Measurements from ENCODE around the gene ZNF557. TPM values are rescaled to one million over a fixed set of nuclear protein-coding genes. Genes with fewer than 3 reads are reported as not detected.

Gene ZNF557
- polyA plus RNA-seq, 3 donors, result 1.1 to 1.8 (median 1.8) TPM

DNA sequence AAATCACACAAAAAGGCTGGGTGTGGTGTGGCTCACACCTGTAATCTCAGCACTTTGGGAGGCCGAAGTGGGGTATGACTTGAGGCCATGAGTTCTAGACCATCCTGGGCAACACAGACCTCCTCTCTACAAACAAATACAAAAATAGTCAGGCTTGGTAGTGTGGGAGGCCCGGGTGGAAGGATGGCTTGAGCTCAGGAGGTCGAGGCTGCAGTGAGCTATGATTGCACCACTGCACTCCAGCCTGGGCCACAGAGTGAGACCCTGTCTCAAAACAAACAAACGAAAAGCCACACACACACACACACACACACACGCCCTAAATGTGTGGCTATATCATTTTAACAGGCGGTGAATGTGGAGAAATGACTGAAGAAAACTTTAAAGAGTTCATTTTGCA is 904 bp upstream of the ZNF557 start:
- 79 to 83% (median 82%) methylated on average over 6 of the region's 6 CpGs for WGBS, 3 donors
- H3K27ac ChIP-seq (ENCODE audit: low read depth, low read length), result no peak overlapping the region

DNA sequence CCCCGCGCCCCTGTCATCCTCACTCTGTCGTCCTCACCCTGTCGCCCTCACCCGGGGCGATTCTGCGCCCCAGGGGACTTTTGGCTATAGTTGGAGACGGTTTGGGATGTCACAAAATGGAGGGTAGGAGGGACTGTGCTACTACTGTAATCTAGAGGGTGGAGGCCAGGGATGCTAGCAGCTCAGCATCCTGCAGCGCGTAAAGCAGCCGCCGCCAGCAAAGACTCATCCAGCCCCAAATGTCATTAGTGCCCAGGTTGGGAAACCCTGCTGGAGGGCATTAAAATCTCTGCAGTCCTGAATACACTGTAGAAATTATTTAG is 362 bp downstream of the ZNF557 start:
- 0 to 1% (median 1%) methylated on average over 12 of the region's 12 CpGs for WGBS, 3 donors
- peak overlapping the region; percentile 41 for H3K27ac ChIP-seq (ENCODE audit: low read depth, low read length)

DNA sequence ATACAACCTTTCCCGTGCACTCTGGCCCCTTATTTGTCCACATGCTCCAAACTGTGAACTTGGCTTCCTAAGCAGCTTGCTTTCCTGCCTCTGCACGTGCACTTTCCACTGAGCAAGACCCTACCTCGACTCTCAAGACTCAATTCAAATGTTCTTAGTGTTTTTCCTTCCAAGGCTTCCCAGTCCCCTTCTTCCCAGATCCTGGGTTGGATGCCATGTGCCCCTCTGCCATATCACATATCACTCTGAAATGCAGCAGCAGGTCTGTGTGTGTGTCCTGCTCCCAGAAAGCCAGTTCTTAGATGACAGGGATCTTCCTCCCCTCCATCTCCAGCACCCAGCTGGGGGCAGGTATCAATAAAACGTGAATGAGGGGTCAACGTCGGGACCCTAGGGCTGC is 3.0 kb downstream of the ZNF557 start:
- no peak overlapping the region for H3K27ac ChIP-seq (ENCODE audit: low read depth, low read length)
- 96% methylated on average over 6 of the region's 6 CpGs for WGBS, 3 donors

DNA sequence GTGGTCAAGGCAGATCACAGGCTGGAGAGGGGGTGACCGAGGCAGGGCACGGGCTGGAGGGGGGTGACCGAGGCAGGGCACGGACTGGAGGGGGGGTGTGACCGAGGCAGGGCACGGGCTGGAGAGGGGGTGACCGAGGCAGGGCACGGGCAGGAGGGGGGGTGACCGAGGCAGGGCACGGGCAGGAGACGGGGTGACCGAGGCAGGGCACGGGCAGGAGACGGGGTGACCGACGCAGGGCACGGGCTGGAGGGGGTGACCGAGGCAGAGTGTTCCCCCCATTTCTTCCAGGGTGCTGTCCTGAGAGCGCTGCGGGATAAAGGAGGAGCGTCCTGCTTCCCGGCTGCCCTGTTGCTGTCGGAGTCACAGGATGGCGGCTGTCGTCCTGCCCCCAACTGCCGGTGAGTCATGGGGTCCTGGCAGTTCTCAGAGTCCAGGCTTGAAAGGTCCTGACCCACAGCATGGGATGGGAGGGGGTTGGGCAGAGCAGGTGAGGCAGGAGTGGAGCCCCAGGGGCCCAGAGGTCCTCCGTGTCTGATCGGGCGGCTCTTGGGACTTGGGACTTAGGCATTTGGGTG is 5.3 kb downstream of the ZNF557 start:
- WGBS, 3 donors, result 97 to 100% (median 99%) methylated on average over 16 to 29 of the region's 29 CpGs
- H3K27ac ChIP-seq (ENCODE audit: low read depth, low read length), result no peak overlapping the region

DNA sequence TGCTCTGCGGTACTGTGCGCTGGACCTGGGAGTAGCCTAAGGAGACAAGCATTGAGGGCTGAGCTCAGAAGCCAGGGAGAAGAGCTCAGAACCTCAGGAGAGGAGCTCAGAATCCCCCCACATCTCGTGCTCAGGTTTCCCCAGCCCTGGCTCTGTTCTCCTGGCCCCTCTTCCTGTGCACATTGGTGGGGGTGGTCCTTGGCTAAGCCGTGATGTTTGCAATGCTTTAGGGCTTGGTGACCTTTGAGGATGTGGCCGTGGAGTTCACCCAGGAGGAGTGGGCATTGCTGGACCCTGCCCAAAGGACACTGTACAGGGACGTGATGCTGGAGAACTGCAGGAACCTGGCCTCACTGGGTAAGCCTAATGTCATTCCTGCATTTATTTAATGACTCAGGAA is 6.6 kb downstream of the ZNF557 start:
- 97 to 99% (median 98%) methylated on average over 6 of the region's 6 CpGs for WGBS, 3 donors
- no peak overlapping the region for H3K27ac ChIP-seq (ENCODE audit: low read depth, low read length)

DNA sequence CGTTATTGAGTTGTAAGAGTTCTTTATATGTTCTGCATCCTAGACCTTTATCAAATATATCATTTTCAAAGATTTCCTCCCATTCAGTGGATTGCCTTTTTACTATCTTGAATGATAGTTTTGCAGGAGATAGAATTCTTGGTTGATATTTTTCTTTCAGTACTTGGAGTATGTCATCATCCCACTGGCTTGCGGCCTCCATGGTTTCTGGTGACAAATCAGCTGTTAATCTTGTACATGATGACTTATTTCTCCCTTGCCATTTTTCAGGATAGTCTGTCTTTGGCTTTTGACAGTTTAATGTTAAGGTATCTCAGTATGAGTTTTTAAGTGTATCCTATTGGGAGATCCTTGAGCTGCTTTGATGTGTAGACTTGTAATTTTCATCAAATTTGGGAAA is 8.5 kb downstream of the ZNF557 start:
- WGBS, 3 donors, result 99% methylated on average over 2 of the region's 2 CpGs
- H3K27ac ChIP-seq (ENCODE audit: low read depth, low read length), result no peak overlapping the region

DNA sequence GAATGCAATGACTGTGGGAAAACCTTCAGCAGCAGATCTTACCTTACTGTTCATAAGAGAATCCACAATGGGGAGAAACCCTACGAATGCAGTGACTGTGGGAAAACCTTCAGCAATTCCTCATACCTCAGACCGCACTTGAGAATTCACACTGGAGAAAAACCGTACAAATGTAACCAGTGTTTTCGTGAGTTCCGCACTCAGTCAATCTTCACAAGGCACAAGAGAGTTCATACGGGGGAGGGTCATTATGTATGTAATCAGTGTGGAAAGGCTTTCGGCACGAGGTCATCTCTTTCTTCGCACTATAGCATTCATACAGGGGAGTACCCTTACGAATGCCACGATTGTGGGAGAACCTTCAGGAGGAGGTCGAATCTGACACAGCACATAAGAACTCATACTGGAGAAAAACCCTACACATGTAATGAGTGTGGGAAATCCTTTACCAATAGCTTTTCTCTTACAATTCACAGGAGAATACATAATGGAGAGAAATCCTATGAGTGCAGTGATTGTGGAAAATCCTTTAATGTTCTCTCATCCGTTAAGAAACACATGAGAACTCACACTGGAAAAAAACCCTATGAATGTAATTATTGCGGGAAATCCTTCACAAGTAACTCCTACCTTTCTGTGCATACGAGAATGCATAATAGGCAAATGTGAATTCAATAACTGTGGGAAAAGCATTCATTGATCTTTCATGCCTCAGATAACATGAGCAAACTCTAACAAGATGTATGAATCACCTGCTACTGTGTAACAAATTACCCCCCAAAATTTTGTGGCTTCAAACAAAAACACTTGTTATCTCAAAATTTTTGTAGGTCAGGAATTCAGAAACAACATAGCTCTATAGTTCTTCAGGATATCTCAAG is 13.8 kb downstream of the ZNF557 start:
- 97 to 98% (median 97%) methylated on average over 15 of the region's 15 CpGs for WGBS, 3 donors
- no peak overlapping the region for H3K27ac ChIP-seq (ENCODE audit: low read depth, low read length)

DNA sequence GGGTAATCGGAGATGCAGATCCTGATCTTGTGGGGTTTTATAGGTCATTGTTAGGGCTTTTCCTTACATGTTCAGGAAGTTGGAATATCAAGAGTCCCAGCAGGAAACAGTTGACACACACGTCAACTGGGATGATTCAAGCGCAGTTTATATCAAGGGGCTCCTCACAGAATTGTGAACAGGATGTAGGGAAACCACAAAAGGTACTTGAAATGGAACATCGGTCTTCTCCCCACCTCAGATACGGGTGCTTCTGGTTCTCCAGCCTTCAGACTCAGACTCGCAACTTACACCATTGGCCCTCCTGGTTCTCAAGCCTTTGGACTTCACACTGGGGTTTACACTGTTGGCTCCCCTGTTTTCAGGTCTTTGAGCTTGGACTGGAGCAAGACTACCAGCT is 19.5 kb downstream of the ZNF557 start:
- H3K27ac ChIP-seq (ENCODE audit: low read depth, low read length), result no peak overlapping the region
- 79 to 94% (median 90%) methylated on average over 6 of the region's 6 CpGs for WGBS, 3 donors

DNA sequence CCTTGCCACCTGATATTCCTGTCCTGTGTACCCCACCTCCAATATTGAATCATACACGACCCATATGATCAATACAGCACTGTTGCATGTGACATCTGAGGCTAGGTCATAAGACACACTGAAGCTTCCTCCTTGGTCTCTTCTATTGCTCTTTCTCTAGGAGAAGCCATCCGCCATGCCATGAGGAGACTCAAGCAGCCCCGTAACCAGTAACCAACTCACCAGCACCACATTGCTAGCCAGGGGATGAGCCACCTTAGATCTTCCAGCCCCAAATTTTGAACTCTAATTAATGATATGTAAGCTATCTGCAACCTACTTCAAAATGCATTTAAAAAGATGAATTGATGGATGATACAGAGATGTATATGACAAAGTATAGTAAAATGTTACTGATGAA is 28.6 kb downstream of the ZNF557 start:
- 95 to 98% (median 98%) methylated on average over 3 of the region's 3 CpGs for WGBS, 3 donors
- H3K27ac ChIP-seq (ENCODE audit: low read depth, low read length), result no peak overlapping the region

DNA sequence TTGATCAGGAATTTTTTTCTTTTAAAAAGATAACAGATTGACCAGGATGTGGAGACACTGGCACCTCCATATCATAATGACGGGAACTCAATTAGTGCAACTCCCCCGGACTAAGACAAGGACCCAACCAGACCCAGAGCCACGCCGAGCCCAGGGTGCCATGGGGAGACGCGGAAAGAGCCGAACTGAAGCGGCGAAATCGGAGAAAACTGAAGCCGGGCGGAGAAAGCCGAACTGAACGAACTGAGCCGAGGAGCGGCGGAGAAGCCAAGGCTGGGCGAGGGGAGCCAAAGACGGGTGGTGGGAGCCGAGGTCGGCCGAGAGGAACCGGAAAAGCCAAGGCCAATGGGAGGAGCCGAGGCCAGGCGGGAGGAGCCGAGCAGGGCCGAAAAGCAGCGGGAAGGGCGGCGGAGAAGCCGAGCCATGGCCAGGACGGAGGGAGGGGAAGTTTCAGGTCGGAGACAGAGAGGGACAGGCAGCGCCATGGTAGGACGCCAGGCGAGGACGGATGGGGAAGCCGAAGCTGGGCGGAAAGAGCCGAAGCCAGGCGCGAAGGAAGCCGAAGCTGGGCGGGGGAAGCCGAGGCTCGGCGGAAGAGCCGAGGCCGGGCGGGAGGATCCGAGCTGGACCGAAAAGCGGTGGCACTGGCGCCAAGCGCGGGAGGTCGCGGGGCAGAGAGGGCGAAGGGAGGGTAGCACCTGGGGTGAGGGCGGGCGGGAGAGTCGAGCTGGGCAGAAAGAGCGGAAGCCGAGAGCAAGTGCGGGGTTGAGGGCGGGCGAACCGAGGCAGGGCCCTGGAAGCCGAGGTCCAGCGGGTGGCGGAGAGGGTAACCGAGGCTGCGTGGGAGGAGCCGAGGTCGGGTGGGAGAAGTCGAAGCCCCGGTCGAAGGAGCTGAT is 29.4 kb downstream of the ZNF557 start:
- H3K27ac ChIP-seq (ENCODE audit: low read depth, low read length), result no peak overlapping the region
- 0 to 1% (median 1%) methylated on average over 70 to 78 of the region's 78 CpGs for WGBS, 3 donors

DNA sequence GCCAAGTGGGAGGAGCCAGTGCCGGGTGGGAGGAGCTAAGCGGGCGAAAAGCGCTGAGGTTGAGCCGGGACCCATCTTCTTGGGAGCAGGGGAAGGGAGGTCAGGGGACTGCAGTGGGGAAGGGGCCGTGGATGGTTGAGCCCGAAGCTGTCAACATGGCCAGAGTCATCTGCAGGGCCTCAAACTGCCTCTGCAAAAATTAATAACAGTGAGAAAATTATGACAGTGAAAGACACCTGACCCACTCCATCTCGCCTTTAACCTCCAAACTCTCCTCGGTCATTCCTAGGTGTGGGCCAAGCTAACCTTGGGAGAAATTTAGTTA is 30.1 kb downstream of the ZNF557 start:
- WGBS, 3 donors, result 9 to 13% (median 12%) methylated on average over 9 of the region's 9 CpGs
- no peak overlapping the region for H3K27ac ChIP-seq (ENCODE audit: low read depth, low read length)

DNA sequence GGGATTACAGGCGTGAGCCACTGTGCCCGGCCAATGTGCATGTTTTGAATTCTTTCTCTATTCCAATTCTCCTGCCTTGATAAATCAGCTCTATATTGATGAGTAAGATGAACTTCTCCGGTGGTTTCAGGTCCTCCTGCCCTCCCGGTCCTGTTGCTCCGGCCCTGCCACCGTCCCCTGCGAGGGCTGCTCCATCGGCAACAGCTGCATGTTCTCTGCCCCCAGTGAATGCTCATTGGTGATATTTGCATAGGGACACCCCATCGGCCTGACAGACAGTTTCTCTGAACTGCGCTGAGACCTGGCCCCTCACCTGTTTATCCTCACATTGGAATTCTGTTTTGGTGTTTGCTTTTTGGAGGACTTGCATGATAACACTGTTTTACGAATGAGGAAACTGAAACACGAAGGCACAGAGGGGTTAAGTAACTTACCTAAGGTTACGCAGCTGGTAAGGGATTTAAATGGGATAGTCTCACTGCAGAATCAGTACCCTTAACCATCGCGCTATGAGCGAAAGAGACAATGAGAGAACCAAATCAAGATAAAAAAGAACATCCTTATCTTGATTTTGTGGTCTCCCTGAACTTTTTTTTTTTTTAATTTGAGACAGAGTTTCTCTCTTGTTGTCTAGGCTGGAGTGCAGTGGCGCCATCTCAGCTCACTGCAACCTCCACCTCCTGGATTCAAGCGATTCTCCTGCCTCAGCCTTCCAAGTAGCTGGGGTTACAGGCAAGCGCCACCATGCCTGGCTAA is 32.2 kb downstream of the ZNF557 start:
- WGBS, 3 donors, result 28 to 66% (median 65%) methylated on average over 19 of the region's 19 CpGs
- no peak overlapping the region for H3K27ac ChIP-seq (ENCODE audit: low read depth, low read length)

DNA sequence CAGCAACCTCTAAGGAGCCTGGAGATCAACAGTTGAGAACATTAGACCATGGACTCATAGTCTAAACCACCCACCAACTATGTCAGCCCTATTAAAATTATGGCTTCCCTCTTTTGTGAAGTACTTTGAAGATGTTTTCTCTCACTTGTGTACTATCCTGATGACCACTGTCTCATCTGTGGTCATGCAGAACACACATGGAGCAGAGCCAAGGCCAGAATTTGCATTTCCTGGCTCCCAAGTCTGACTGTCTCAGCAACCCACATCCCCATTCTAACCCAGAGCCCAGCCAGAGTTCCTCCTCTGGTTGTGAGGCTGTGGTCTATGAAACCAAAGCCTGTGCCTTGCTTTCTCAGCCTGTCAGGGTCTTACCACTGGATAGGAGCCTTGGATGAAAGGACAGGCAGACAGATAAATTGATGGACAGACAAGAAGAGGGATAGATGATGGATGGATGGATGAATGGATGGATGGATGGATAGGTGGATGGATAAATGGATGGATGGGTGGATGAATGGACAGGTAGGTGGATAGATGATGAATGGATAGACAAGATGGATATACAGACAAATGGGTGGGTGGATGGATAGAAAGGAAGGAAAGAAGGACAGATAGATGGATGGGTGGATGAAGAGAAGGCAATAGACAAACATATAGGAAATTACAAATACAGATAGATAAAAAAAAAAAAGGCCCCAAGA is 35.4 kb downstream of the ZNF557 start:
- no peak overlapping the region for H3K27ac ChIP-seq (ENCODE audit: low read depth, low read length)

DNA sequence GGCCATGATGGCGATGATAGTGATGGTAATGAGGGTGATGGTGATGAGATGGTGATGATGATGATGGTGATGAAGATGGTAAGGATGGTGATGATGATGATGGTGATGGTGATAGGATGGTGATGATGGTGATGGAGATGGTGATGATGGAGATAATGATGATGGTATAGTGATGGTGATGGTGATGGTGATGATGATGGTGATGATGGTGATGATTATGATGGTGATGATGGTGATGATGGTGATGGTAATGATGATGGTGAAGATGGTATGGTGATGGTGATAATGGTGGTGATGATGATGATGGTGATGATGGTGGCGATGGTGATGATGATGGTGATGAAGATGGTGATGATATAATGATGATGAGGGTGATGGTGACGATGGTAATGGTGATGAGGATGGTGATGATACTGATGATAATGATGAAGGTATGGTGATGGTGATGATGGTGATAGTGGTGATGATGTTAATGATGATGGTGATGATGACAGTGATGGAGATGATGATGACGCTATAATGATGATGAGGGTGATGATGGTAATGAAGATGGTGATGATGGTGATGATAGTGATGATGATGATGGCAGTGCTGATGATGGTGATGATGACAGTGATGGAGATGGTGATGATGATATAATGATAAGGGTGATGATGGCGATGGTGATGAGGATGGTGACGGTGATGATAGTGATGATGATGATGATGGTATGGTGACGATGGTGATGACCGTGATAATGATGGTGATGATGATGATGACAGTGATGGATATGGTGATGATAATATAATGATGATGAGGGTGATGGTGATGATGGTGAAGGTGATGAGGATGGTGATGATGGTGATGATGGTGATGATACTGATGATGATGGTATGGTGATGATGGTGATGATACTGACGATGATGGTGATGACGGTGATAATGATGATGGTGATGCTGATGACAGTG is 37.5 kb downstream of the ZNF557 start:
- 83 to 87% (median 86%) methylated on average over 10 of the region's 10 CpGs for WGBS, 3 donors
- no peak overlapping the region for H3K27ac ChIP-seq (ENCODE audit: low read depth, low read length)

DNA sequence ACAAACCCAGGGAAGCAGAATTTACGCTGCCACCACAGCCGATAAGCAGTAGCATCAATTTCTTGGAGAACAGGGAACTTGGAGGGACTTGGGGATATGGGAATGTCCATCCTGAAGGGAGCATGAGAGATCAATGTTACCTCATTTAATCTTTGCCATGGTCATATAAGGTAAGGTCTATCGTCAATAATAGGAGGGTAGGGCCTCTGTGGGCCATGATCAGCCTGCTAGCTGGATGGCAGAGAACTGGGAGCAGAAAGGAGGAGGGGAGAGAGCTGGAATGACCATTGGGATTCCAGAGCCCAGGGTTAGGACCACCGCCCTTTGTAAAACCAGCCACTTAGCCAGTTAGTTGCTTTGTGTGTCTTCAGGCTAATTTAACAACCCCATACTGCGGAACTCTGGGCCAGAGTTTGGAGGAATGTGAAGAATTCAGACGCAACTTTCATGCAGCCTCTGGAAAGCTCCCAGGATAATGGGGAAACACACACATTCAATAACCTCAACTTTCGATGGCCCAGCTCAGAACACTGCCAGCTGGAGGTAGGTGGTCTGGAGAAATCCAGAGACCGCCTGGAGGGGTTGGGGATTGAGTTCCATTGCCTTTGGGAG is 40.3 kb downstream of the ZNF557 start:
- H3K27ac ChIP-seq (ENCODE audit: low read depth, low read length), result no peak overlapping the region
- WGBS, 3 donors, result 57 to 68% (median 64%) methylated on average over 8 of the region's 8 CpGs

DNA sequence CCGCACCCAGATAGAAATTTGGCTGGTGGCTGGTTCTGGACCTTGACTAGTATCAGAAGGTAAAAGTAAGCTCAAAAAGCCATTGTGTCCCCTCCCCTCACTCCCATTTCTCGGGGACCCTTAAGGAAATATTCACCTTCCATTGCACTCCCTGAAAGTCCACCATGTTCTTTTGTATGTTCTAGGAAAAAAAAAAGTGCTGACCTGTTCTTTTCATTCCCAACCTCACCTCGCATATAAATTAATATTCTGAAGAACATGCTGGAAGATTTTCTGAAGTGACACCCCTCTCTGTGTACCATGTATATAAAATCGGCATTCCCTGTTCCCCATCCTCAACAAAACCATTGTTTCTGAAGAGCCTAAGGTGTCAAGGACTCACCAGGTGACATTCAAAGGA is 43.2 kb downstream of the ZNF557 start:
- no peak overlapping the region for H3K27ac ChIP-seq (ENCODE audit: low read depth, low read length)
- WGBS, 3 donors, result 89 to 92% (median 90%) methylated on average over 4 of the region's 4 CpGs

DNA sequence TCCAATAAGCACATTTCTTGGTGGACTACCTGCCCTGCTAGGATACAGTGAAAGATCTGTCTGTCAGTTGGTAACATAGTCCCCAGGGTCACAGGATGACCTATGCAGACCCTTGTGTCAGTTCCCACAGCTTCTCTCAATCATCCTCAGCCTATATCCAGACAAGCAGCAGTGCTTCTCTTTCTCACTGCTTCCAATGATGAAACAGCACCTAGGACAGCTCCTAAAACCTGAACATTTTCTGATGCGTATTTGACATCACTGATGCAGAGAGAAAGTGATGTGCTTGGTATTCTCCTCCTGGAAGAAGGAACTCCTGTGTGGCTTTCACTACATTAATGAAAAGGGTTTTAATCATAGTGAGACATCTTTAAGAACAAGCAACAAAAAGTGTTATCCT is 43.7 kb downstream of the ZNF557 start:
- WGBS, 3 donors, result 81 to 89% (median 87%) methylated on average over 1 of the region's 1 CpG
- H3K27ac ChIP-seq (ENCODE audit: low read depth, low read length), result no peak overlapping the region
